NCI-H2107 (cell line): Measurements from ENCODE around the gene REC114.

Experiments used
- DNase-seq: peaks from one replicate; lab custom pipeline; 2025; lab: John Stamatoyannopoulos, UW

REC114 gene

GRCh38 chr15:73604477-73604876 is 161.5 kb downstream of the REC114 start:
- no peak for DNase-seq

- DNase-seq: no peak
These were observed 162.9 kb downstream of the REC114 start for GRCh38 chr15:73605759-73606436.

GRCh38 chr15:73607405-73607804 is 164.4 kb downstream of the REC114 start:
- DNase-seq: no peak

GRCh38 chr15:73607843-73608242 is 164.9 kb downstream of the REC114 start:
- no peak for DNase-seq

- no peak for DNase-seq
These were observed 165.5 kb downstream of the REC114 start for GRCh38 chr15:73608475-73608874.

GRCh38 chr15:73608941-73609340 is 166.0 kb downstream of the REC114 start:
- no peak for DNase-seq
